Measurements from ENCODE around the gene NCAPD3. TPM values are rescaled to one million over a fixed set of nuclear protein-coding genes. Genes with fewer than 3 reads are reported as not detected.
A peak's percentile ranks its signal among the peaks of the same experiment; 100 is the strongest.

NCAPD3 gene
- total RNA-seq, 4 donors from 2014 or later = 8.0 to 22.2 (median 17.5) TPM

DNA sequence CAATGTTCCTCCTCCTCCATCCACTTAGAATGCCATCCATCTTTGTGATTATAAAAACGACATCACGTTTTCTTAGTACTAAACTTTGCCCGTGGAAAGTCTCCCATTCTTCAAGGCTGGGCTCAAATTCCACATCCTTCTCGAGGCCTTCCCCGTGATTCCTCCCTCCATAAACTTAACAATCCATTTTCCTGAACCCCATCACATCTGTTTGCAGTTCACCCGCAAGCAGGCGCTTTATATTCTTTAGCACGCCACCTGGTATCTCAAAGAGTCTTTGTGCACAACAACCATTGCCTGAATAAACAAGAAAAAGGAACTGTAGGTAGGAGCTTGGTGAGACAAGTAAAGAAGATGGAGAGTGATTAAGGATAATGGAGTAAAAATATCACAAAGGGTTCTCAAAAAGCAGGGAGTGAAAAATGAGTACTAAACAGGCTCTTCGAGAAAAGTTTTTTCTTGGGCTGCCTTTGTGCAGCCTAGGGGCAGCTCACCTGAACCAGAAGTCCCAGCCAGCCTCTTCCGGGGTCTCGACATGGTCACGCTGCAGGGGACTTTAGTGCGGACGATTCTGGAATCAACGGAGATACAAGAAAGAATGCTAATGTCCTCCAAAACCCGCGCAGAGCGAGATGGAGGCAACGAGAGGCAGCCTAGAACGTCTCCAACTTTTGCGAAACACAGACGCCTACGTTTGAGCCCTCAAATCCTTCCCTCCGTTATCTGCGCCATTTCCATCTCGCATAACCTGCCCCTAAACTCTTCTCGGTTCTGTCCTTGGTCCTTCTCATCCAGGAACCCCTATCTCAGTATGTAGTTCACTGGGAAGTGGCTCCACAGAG, 28.8 kb upstream of the NCAPD3 start:
- Histone ChIP-seq H3K4me3 (peak overlapping the region; percentile 68 to 97 (median 90)), H3K27ac (peak overlapping the region; percentile 64 to 86 (median 76)), H3K9me3 (no peaks in the 10 kb centered on the region), H3K27me3 (no peaks in the 10 kb centered on the region), H3K36me3 (peaks cover 0 to 53% (median 5%) of the 10 kb centered on the region in 3 donors), H3K4me1 (peaks cover 11 to 31% (median 15%) of the 10 kb centered on the region in 3 donors)
- DNase-seq = no peak
- TF ChIP-seq, protein P1, sequence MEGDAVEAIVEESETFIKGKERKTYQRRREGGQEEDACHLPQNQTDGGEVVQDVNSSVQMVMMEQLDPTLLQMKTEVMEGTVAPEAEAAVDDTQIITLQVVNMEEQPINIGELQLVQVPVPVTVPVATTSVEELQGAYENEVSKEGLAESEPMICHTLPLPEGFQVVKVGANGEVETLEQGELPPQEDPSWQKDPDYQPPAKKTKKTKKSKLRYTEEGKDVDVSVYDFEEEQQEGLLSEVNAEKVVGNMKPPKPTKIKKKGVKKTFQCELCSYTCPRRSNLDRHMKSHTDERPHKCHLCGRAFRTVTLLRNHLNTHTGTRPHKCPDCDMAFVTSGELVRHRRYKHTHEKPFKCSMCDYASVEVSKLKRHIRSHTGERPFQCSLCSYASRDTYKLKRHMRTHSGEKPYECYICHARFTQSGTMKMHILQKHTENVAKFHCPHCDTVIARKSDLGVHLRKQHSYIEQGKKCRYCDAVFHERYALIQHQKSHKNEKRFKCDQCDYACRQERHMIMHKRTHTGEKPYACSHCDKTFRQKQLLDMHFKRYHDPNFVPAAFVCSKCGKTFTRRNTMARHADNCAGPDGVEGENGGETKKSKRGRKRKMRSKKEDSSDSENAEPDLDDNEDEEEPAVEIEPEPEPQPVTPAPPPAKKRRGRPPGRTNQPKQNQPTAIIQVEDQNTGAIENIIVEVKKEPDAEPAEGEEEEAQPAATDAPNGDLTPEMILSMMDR (IDR thresholded peaks at IDR 0.05) = no peak
- no peak for TF ChIP-seq POLR2A (IDR thresholded peaks at IDR 0.05)
- 3 to 5% methylated on average over 25 to 27 of the region's 27 CpGs for WGBS, 2 donors
- intact Hi-C loops (cut with DNase I) = no loop called here

DNA sequence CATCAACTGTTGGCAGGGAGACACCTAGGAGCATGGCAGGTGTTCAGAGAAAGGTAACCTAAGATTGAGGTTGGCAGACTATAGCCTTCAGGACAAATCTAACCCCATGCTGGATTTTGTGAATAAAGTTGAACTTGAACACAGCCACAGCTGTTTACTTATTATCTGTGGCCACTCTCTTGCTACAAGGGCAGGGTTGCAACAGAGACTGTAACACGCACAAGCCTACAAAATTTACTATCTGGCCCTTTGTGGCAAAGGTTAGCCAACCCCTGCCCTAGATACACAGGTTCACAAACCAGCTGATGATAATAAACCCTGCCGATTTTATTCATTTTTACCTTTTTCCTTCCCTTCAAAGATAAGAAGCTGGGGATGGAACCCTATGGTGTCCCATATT, 26.9 kb upstream of the NCAPD3 start:
- H3K36me3 ChIP-seq = peaks cover 0 to 57% (median 24%) of the 10 kb centered on the region in 3 donors
- no peak for DNase-seq
- H3K27ac ChIP-seq = no peak overlapping the region
- H3K9me3 ChIP-seq = no peaks in the 10 kb centered on the region
- intact Hi-C loops (cut with DNase I) = no loop called here
- 89 to 93% methylated on average over 2 of the region's 2 CpGs for WGBS, 2 donors
- peaks cover 11 to 31% (median 15%) of the 10 kb centered on the region in 3 donors for H3K4me1 ChIP-seq
- no peak overlapping the region for H3K4me3 ChIP-seq
- no peaks in the 10 kb centered on the region for H3K27me3 ChIP-seq
- TF ChIP-seq, protein P1 (IDR thresholded peaks at IDR 0.05) = no peak
- TF ChIP-seq POLR2A (IDR thresholded peaks at IDR 0.05) = no peak

DNA sequence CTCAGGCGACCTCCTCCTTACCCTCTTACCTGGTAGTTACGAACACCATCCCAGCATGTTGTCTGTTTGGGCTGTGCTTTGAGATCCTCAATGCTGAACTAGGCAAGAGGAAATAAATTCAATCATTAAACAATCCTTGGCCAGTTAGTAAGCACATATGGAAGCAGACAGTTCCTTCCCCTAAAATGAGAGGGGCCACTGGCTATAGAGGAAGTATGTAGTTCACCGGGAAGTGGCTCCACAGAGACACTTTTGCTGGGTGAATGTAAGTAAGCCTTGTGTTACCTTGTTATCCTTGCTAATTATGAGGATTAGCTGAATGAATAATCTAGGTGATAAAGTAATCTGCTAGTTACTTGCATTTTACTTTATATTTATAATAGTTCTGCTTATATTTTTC, 26.5 kb upstream of the NCAPD3 start:
- H3K27ac ChIP-seq = no peak overlapping the region
- H3K9me3 ChIP-seq = no peaks in the 10 kb centered on the region
- intact Hi-C loops (cut with DNase I) = no loop called here
- WGBS, 2 donors = 85 to 94% methylated on average over 3 of the region's 3 CpGs
- DNase-seq = no peak
- peaks cover 11 to 30% (median 15%) of the 10 kb centered on the region in 3 donors for H3K4me1 ChIP-seq
- H3K4me3 ChIP-seq = no peak overlapping the region
- H3K27me3 ChIP-seq = no peaks in the 10 kb centered on the region
- peaks cover 0 to 62% (median 28%) of the 10 kb centered on the region in 3 donors for H3K36me3 ChIP-seq
- TF ChIP-seq, protein P1 (IDR thresholded peaks at IDR 0.05) = no peak
- TF ChIP-seq POLR2A (IDR thresholded peaks at IDR 0.05) = no peak

DNA sequence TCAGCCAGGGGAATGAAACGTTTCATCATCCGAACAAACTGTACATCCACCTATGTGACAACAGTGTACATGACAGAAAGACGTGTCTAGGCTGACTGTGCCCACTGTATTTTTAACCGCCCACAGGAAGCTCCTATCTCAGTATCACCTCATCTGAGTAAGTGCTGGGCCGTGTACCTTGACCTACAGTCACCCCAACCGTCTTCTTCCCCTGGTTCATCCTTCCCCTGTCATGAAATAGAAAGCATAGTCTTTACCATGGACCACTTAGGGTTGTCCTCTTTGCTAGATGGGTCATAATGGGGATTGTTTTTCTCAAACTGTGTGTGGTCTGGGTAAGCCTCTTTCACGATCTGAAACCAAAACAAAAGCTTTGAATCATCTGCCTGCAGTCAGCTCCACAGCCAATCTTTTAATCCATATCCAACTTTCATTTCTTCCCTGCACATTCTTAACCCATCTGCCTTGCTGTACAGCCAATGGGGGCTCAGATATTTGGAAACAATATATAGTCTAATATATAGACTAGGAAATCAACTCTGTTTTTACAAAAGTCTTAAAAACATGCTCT, 25.2 kb upstream of the NCAPD3 start:
- intact Hi-C loops (cut with DNase I) = no loop called here
- peaks cover 0 to 74% (median 35%) of the 10 kb centered on the region in 3 donors for H3K36me3 ChIP-seq
- no peak overlapping the region for H3K4me3 ChIP-seq
- H3K27me3 ChIP-seq = no peaks in the 10 kb centered on the region
- DNase-seq = no peak
- H3K27ac ChIP-seq = no peak overlapping the region
- TF ChIP-seq, protein P1 (IDR thresholded peaks at IDR 0.05) = no peak
- TF ChIP-seq POLR2A (IDR thresholded peaks at IDR 0.05) = no peak
- no peaks in the 10 kb centered on the region for H3K9me3 ChIP-seq
- 58 to 65% methylated on average over 7 of the region's 7 CpGs for WGBS, 2 donors
- H3K4me1 ChIP-seq = peaks cover 7 to 18% (median 11%) of the 10 kb centered on the region in 3 donors

DNA sequence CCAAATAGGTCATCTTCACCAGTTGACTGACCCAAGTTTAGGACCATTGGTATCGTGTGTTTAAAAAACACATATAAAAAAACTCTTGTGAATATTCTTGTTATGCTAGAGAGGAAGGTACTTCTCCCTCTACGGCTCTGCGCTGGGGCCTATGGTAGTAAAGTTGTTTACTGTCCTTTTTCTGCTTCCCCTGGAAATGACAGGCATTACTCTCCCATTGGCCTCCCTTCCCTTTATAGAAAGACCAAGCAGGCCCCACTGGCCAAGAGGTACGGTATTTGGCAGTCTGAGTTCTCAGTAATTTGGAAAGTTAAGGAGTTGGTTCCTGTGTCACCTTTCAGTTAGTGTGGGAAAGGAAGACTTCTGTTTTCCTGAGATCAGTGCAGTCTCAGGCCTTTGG, 22.9 kb upstream of the NCAPD3 start:
- DNase-seq = no peak
- Histone ChIP-seq H3K27me3 (no peaks in the 10 kb centered on the region), H3K4me3 (no peak overlapping the region), H3K4me1 (peaks cover 0 to 6% (median under 1%) of the 10 kb centered on the region in 3 donors), H3K9me3 (no peaks in the 10 kb centered on the region), H3K36me3 (peaks cover 0 to 97% (median 40%) of the 10 kb centered on the region in 3 donors), H3K27ac (no peak overlapping the region)
- intact Hi-C loops (cut with DNase I) = no loop called here
- TF ChIP-seq POLR2A (IDR thresholded peaks at IDR 0.05) = no peak
- TF ChIP-seq, protein P1 (IDR thresholded peaks at IDR 0.05) = no peak
- WGBS, 2 donors = 80 to 92% methylated on average over 4 of the region's 4 CpGs

Measured in esophagus squamous epithelium (tissue), 5 donors.